ENCODE results near the gene ZNF529. TPM values are rescaled to one million over a fixed set of nuclear protein-coding genes. Genes with fewer than 3 reads are reported as not detected.

The ZNF529 gene
- total RNA-seq, 1 experiment from 2014 or later, result 15.6 TPM

- DNase-seq (ENCODE audit: low read depth, low spot score), result no peak
Observed at GRCh38 chr19:36574741-36575140, 1.6 kb upstream of the ZNF529 start.

GRCh38 chr19:36573895-36574720 lies 1.0 kb upstream of the ZNF529 start:
- in situ Hi-C loops (cut with HindIII; ENCODE audit: low pct_unique_long_range_greater_than_20kb, low sequenced_read_pairs), result no loop called here
- POLR2A ChIA-PET, result interaction anchor here (1.3 kb wide), 1 partner anchor 46 kb away, joined by 3 read pairs; the partner anchor contains the start of gene ZNF260
- H3K27me3 ChIP-seq (ENCODE audit: control insufficient read depth, insufficient read depth, low read length), result no peaks in the 10 kb centered on the region
- TF ChIP-seq CTCF (IDR thresholded peaks at IDR 0.05), result no peak
- 0 out of 2 replicates have a peak, but pooled peaks cover 4% of the 10 kb centered on the region for H3K36me3 ChIP-seq (ENCODE audit: control insufficient read depth, insufficient read depth, low read length)
- peak; percentile 44 for ATAC-seq
- no peak for DNase-seq (ENCODE audit: low read depth, low spot score)
- CTCF ChIA-PET, result no interaction called here
- intact Hi-C loops (cut with micrococcal nuclease; ENCODE audit: unreplicated experiment), result no loop called here
- peak overlapping the region; percentile 91 for H3K27ac ChIP-seq (ENCODE audit: low read length)
- H3K9me3 ChIP-seq (ENCODE audit: control insufficient read depth, insufficient read depth, low read depth, low read length), result peaks cover 2% of the 10 kb centered on the region; the same call in 1 of the 2 replicates
- peaks cover 13% of the 10 kb centered on the region for H3K4me1 ChIP-seq (ENCODE audit: control insufficient read depth, insufficient read depth, low read length)
- TSS peak; percentile 77 for BruUV-seq (replicated peaks)
- H3K4me3 ChIP-seq (ENCODE audit: low read depth in 2 of 2, low read length in 2 of 2), result peak overlapping the region; percentile 57 to 99

More at GRCh38 chr19:36574741-36575140, 1.6 kb upstream of the ZNF529 start:
- ATAC-seq, result no peak
- Histone ChIP-seq H3K9me3 (ENCODE audit: control insufficient read depth, insufficient read depth, low read depth, low read length) (peaks cover 6% of the 10 kb centered on the region; the same call in 1 of the 2 replicates), H3K27ac (ENCODE audit: low read length) (peak overlapping the region; percentile 91), H3K36me3 (ENCODE audit: control insufficient read depth, insufficient read depth, low read length) (peaks cover 6% of the 10 kb centered on the region), H3K27me3 (ENCODE audit: control insufficient read depth, insufficient read depth, low read length) (no peaks in the 10 kb centered on the region), H3K4me3 (ENCODE audit: low read depth in 2 of 2, low read length in 2 of 2) (peak overlapping the region; percentile 57 to 99), H3K4me1 (ENCODE audit: control insufficient read depth, insufficient read depth, low read length) (peaks cover 13% of the 10 kb centered on the region)
- no peak for TF ChIP-seq SIN3A (IDR thresholded peaks at IDR 0.05; ENCODE audit: borderline replicate concordance, insufficient read depth, low read depth, low read length)
- no peak for TF ChIP-seq TCF7L2 (IDR thresholded peaks at IDR 0.05; ENCODE audit: low read depth, low read length)
- TF ChIP-seq POLR2AphosphoS5 (IDR thresholded peaks at IDR 0.05; ENCODE audit: low read depth, low read length), result no peak
- TF ChIP-seq CTCF (IDR thresholded peaks at IDR 0.05), result no peak
- TF ChIP-seq REST (IDR thresholded peaks at IDR 0.05; ENCODE audit: insufficient read depth in 1 of 2, low read depth in 2 of 2, low read length in 1 of 2), result no peak
- ChIA-PET CTCF (no interaction called here), POLR2A (no interaction called here)
- in situ Hi-C loops (cut with HindIII; ENCODE audit: low pct_unique_long_range_greater_than_20kb, low sequenced_read_pairs), result no loop called here
- no TSS peak for BruUV-seq (replicated peaks)
- intact Hi-C loops (cut with micrococcal nuclease; ENCODE audit: unreplicated experiment), result no loop called here

All from Panc1 (cell line).